ENCODE results near the gene RFX2. TPM values are rescaled to one million over a fixed set of nuclear protein-coding genes. Genes with fewer than 3 reads are reported as not detected.

RFX2 gene
- polyA plus RNA-seq, 2 of the 4 experiments (the other 2 are of a cell fraction) = 3.7 to 3.9 TPM

DNA sequence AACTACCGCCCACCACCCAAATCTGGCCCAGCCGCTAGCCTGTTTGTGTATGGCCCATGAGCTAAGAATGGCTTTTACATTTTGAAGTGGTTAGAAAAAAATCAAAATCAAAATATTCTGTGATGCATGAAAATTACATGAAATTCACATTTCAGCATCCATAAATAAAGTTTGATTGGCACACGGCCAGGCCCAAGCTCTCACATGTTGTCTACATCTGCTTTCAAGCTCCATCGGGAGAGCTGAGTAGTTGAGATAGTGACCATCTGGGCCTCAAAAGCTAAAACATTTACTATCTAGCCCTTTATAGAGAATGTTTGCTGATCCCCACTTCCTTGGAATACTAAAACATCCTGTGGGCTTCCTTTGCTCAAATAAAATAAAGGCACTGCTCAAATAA, 14.5 kb downstream of the RFX2 start (continued):
- TF ChIP-seq, protein P1, sequence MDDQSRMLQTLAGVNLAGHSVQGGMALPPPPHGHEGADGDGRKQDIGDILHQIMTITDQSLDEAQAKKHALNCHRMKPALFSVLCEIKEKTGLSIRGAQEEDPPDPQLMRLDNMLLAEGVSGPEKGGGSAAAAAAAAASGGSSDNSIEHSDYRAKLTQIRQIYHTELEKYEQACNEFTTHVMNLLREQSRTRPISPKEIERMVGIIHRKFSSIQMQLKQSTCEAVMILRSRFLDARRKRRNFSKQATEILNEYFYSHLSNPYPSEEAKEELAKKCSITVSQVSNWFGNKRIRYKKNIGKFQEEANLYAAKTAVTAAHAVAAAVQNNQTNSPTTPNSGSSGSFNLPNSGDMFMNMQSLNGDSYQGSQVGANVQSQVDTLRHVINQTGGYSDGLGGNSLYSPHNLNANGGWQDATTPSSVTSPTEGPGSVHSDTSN (IDR thresholded peaks at IDR 0.05) = no peak
- TF ChIP-seq RCOR1 (IDR thresholded peaks at IDR 0.05; ENCODE audit: low read depth, low read length) (no peak), MAFK (IDR thresholded peaks at IDR 0.05; ENCODE audit: partially characterized antibody) (no peak), HOXA7 (CRISPR knock-in tag; IDR thresholded peaks at IDR 0.05) (no peak), FOSL2 (IDR thresholded peaks at IDR 0.05) (no peak), FOSL2 (CRISPR knock-in tag; IDR thresholded peaks at IDR 0.05) (no peak), CBX2 (IDR thresholded peaks at IDR 0.05; ENCODE audit: borderline replicate concordance, low read depth) (no peak)

DNA sequence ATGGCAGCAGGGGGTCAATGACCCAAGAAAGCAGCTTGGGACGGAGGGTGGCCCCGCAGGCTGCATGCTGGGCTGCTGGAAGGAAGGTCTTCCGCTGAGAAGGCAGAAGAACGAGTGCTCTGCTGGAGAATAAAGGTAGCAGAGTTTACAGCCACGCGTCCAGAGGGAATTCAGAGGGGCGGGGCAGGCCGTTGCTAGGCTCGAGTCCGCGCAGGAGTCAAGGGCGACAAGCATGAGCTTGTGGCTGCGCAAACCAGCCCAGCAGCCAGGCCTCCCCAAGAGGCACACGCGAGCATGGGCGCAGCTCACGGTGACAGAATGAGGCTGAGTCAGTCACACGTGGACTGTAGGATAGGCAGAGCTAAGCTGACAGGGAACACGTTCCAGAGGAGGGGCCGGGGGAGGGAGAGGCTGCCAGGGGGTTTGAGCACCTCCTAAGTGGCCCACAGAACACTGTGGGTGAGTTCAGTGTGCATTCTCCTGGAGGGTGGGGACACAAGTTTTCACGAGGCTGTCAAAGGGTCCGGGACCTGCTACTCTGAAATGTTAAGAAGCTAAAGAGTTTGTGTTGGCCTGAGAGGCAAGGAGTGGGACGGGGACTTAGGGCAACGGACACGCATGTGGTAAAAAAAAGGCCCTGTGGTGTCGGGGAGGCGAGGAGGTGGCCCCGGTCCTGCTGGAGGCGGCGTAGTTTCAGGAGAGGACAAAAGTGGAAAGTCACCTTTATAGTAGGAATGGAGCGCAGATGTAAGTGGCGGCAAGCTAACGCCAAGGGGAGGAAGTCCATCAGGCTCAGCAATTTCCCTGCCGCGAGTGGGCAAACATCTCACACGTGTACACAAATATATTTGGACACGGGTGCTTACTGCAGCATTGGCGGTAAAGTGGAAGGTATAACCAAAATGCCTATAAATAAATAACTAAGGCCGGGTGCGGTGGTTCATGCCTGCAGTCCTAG, 17.7 kb downstream of the RFX2 start:
- WGBS (ENCODE audit: missing lambda C conversion rate) = 59% methylated on average over 31 of the region's 40 CpGs
- Histone ChIP-seq H3K4me3 (peak overlapping the region; percentile 36), H3K27ac (peak overlapping the region; percentile 76 to 89), H3K4me1 (peaks cover 33% of the 10 kb centered on the region), H3K4me2 (peak overlapping the region; percentile 97), H3K9me3 (no peaks in the 10 kb centered on the region)
- no peak for FAIRE-seq
- peak; percentile 87 to 92 for ATAC-seq
- CTCF ChIA-PET = interaction anchor here (0.6 to 1.4 kb wide), 3 partner anchors 33 to 45 kb away, joined by 3 to 6 read pairs (median 3); no protein-coding TSS in a partner anchor
- DNase-seq (ENCODE audit: low read depth in 1 of 2, low spot score in 1 of 2) = peak; percentile 50 to 77
- TF ChIP-seq, protein P2, sequence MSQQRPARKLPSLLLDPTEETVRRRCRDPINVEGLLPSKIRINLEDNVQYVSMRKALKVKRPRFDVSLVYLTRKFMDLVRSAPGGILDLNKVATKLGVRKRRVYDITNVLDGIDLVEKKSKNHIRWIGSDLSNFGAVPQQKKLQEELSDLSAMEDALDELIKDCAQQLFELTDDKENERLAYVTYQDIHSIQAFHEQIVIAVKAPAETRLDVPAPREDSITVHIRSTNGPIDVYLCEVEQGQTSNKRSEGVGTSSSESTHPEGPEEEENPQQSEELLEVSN (IDR thresholded peaks at IDR 0.05; ENCODE audit: borderline replicate concordance, low read depth) = peak; percentile 17; the same call in 1 of the 2 replicates
- TF ChIP-seq HOXB5 (CRISPR knock-in tag; IDR thresholded peaks at IDR 0.05) (no peak), ZC3H11A (IDR thresholded peaks at IDR 0.05) (no peak), NFE2L2 (conservative IDR thresholded peaks at IDR 0.05; ENCODE audit: low read length) (no peak), MAFK (IDR thresholded peaks at IDR 0.05; ENCODE audit: partially characterized antibody) (peak; percentile 2), CBX8 (IDR thresholded peaks at IDR 0.05) (no peak), NPAS2 (CRISPR knock-in tag; IDR thresholded peaks at IDR 0.05; ENCODE audit: borderline replicate concordance) (no peak), MYC (IDR thresholded peaks at IDR 0.05; ENCODE audit: borderline replicate concordance, low read length) (peak; percentile 59; the same call in 1 of the 2 replicates), RFX5 (IDR thresholded peaks at IDR 0.05) (no peak), JUNB (IDR thresholded peaks at IDR 0.05) (no peak), FOSL2 (IDR thresholded peaks at IDR 0.05) (no peak), FOSL2 (CRISPR knock-in tag; IDR thresholded peaks at IDR 0.05) (peak; percentile 32), ZFP36 (IDR thresholded peaks at IDR 0.05; ENCODE audit: borderline replicate concordance, partially characterized antibody) (no peak), HOXA7 (CRISPR knock-in tag; IDR thresholded peaks at IDR 0.05) (no peak), FOXS1 (CRISPR knock-in tag; IDR thresholded peaks at IDR 0.05) (no peak), MAZ (IDR thresholded peaks at IDR 0.05; ENCODE audit: borderline replicate concordance, low read depth, low read length) (no peak), HDAC2 (IDR thresholded peaks at IDR 0.05) (no peak), HEYL (CRISPR knock-in tag; IDR thresholded peaks at IDR 0.05) (no peak), KDM5A (IDR thresholded peaks at IDR 0.05) (no peak)
- TF ChIP-seq, protein P3, sequence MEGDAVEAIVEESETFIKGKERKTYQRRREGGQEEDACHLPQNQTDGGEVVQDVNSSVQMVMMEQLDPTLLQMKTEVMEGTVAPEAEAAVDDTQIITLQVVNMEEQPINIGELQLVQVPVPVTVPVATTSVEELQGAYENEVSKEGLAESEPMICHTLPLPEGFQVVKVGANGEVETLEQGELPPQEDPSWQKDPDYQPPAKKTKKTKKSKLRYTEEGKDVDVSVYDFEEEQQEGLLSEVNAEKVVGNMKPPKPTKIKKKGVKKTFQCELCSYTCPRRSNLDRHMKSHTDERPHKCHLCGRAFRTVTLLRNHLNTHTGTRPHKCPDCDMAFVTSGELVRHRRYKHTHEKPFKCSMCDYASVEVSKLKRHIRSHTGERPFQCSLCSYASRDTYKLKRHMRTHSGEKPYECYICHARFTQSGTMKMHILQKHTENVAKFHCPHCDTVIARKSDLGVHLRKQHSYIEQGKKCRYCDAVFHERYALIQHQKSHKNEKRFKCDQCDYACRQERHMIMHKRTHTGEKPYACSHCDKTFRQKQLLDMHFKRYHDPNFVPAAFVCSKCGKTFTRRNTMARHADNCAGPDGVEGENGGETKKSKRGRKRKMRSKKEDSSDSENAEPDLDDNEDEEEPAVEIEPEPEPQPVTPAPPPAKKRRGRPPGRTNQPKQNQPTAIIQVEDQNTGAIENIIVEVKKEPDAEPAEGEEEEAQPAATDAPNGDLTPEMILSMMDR (IDR thresholded peaks at IDR 0.05) = no peak
- TF ChIP-seq, protein P1 (IDR thresholded peaks at IDR 0.05) = no peak
- TF ChIP-seq, protein P4, sequence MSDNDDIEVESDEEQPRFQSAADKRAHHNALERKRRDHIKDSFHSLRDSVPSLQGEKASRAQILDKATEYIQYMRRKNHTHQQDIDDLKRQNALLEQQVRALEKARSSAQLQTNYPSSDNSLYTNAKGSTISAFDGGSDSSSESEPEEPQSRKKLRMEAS (IDR thresholded peaks at IDR 0.05) = peak; percentile 72
- TF ChIP-seq, protein P5, sequence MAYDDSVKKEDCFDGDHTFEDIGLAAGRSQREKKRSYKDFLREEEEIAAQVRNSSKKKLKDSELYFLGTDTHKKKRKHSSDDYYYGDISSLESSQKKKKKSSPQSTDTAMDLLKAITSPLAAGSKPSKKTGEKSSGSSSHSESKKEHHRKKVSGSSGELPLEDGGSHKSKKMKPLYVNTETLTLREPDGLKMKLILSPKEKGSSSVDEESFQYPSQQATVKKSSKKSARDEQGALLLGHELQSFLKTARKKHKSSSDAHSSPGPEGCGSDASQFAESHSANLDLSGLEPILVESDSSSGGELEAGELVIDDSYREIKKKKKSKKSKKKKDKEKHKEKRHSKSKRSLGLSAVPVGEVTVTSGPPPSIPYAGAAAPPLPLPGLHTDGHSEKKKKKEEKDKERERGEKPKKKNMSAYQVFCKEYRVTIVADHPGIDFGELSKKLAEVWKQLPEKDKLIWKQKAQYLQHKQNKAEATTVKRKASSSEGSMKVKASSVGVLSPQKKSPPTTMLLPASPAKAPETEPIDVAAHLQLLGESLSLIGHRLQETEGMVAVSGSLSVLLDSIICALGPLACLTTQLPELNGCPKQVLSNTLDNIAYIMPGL (CRISPR knock-in tag; IDR thresholded peaks at IDR 0.05; ENCODE audit: borderline replicate concordance) = no peak
- TF ChIP-seq, protein P6, sequence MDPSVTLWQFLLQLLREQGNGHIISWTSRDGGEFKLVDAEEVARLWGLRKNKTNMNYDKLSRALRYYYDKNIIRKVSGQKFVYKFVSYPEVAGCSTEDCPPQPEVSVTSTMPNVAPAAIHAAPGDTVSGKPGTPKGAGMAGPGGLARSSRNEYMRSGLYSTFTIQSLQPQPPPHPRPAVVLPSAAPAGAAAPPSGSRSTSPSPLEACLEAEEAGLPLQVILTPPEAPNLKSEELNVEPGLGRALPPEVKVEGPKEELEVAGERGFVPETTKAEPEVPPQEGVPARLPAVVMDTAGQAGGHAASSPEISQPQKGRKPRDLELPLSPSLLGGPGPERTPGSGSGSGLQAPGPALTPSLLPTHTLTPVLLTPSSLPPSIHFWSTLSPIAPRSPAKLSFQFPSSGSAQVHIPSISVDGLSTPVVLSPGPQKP (IDR thresholded peaks at IDR 0.05; ENCODE audit: low read depth, low read length) = no peak
- POLR2A ChIA-PET = interaction anchor here (0.6 to 0.8 kb wide), 2 partner anchors 13 to 19 kb away, joined by 3 to 5 read pairs; no protein-coding TSS in a partner anchor
